Activated CD4-positive, alpha-beta memory T cell treated with anti-CD3 and anti-CD28 coated beads for 36 hours (primary cell): Measurements from ENCODE around the gene RAD51B. TPM values are rescaled to one million over a fixed set of nuclear protein-coding genes. Genes with fewer than 3 reads are reported as not detected.
A peak's percentile ranks its signal among the peaks of the same experiment; 100 is the strongest.

Experiments used
- CTCF ChIA-PET: fragments of 350-600 bp; sonication (Branson Sonifier 250); formaldehyde crosslinking; loops from one replicate; lab custom pipeline; 2021; ENCODE audit warnings: antibody characterized with exemption, inconsistent platforms; lab: Charles Lee
- POLR2A ChIA-PET: fragments of 350-600 bp; sonication (Branson Sonifier 250); formaldehyde crosslinking; loops from one replicate; lab custom pipeline; 2021; ENCODE audit warnings: antibody characterized with exemption; lab: Charles Lee
- DNase-seq: peaks from one replicate; pipeline ENCODE4 v3.0.0-alpha.2; 2020
- H3K27ac Mint-ChIP-seq: one replicate; pipeline ENCODE4 v1.8.0; 2021; ENCODE audit warnings: mixed read lengths
- H3K27me3 Mint-ChIP-seq: one replicate; pipeline ENCODE4 v1.8.0; 2021; ENCODE audit warnings: mixed read lengths
- H3K36me3 Mint-ChIP-seq: one replicate; pipeline ENCODE4 v1.8.0; 2021; ENCODE audit warnings: mixed read lengths
- H3K4me1 Mint-ChIP-seq: one replicate; pipeline ENCODE4 v1.8.0; 2021; ENCODE audit warnings: low read depth, mixed read lengths
- H3K4me3 Mint-ChIP-seq: one replicate; pipeline ENCODE4 v1.8.0; 2021; ENCODE audit warnings: mild to moderate bottlenecking, mixed read lengths
- H3K9me3 Mint-ChIP-seq: one replicate; pipeline ENCODE4 v1.8.0; 2021; ENCODE audit warnings: mixed read lengths
- intact Hi-C: fragments of 100-400 bp; cut with micrococcal nuclease; formaldehyde crosslinking; loops from one replicate; pipeline ENCODE4 v1.15.1; 2023
- total RNA-seq, 2 experiments: library from RNA; stranded (reverse); gene quantifications; one replicate each; pipeline ENCODE4 v1.2.3, GENCODE V29; 2021

The RAD51B gene
- total RNA-seq, 2 experiments from 2014 or later: 32.3 to 34.3 TPM

DNA sequence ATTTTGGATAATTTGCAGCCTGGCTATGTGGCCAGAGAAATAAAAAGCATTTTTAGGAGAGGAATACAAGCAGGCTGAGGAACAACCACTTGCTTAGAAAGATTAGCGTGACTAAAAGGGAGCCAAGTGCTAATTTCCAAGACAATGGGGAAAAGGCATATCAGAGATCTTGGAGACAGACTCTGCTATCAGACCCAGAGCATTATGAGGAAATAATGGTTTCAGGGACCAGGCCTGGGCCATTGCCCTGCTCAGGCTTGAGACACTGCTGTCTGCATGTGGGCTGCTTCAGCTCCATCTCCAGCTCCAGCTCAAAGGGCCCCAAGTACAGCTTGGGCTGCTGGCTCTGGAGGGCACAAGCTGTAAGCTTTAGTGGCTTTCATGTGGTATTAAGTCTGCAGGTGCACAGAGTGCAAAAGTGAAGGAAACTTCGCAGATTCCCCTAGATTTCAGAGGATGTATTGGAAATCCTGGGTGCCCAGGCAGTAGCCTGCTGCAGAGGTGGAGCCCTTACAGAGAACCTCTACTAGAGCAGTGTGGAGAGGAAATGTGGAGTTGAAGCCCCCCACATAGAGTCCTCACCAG lies 524.0 kb downstream of the RAD51B start:
- H3K4me1 Mint-ChIP-seq: peaks cover 12% of the 10 kb centered on the region
- intact Hi-C loops: no loop called here
- peaks cover 4% of the 10 kb centered on the region for H3K36me3 Mint-ChIP-seq
- POLR2A ChIA-PET: no interaction called here
- peaks cover 5% of the 10 kb centered on the region for H3K9me3 Mint-ChIP-seq
- no peaks in the 10 kb centered on the region for H3K27me3 Mint-ChIP-seq
- CTCF ChIA-PET: no interaction called here
- no peak overlapping the region for H3K4me3 Mint-ChIP-seq
- H3K27ac Mint-ChIP-seq: no peak overlapping the region
- DNase-seq: no peak

DNA sequence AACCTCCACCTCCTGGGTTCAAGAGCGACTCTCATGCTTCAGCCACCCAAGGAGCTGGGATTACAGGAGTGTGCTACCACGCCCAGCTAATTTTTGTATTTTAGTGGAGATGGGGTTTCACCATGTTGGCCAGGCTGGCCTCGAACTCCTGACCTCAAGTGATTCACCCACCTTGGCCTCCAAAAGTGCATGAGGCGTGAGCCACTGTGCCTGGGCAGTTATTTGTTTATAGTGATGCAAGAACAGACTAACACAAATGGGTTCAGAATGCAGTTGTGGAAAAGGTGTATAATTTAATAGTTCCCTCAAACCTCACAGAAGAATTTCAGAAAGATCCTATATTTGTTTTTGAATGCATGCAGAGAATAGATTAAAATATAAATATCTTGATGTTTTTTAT lies 526.2 kb downstream of the RAD51B start:
- peaks cover 5% of the 10 kb centered on the region for H3K9me3 Mint-ChIP-seq
- POLR2A ChIA-PET: no interaction called here
- H3K4me3 Mint-ChIP-seq: no peak overlapping the region
- peaks cover 12% of the 10 kb centered on the region for H3K4me1 Mint-ChIP-seq
- no peaks in the 10 kb centered on the region for H3K27me3 Mint-ChIP-seq
- no peak overlapping the region for H3K27ac Mint-ChIP-seq
- H3K36me3 Mint-ChIP-seq: peaks cover 4% of the 10 kb centered on the region
- CTCF ChIA-PET: no interaction called here
- intact Hi-C loops: no loop called here
- no peak for DNase-seq

- Mint-ChIP-seq H3K4me3 (no peak overlapping the region), H3K27me3 (no peaks in the 10 kb centered on the region), H3K36me3 (peaks cover 4% of the 10 kb centered on the region), H3K4me1 (peaks cover 7% of the 10 kb centered on the region), H3K27ac (no peak overlapping the region), H3K9me3 (peaks cover 5% of the 10 kb centered on the region)
- ChIA-PET POLR2A (no interaction called here), CTCF (no interaction called here)
- intact Hi-C loops: no loop called here
- DNase-seq: no peak
Observed at GRCh38 chr14:68346556-68347343, 527.2 kb downstream of the RAD51B start.

DNA sequence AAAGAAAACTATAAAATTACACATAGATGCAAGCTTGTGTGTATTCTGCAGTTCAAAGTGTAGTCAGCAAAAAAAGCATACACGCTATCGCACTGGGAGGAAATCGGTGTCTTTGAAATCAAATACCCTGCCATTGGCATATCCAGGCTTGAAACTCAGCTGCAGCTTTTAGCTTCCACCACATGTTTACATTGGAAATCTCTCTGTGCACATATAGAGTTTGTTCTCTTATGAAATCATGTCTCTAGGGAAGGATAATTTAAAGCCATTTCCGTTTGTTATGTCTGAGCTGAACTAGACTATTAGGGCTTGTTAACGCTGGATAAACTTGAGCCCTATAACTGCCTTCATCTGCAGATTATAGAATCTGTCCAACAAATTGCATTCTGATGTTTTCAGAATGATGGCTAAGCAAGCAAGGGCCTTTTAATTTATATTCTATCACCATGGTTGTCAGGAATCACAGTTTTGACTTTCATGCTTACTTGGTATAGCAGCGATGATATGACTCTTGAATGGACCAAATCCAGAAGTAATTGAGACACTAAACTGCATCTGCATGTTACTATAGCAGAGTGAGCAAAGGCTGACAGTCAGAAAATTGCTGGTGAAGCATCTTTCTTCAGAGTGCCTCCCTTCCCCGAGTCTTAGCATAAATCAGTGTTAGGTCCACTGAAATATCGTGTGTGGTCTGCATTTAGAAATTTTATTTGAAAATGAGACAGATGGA lies 530.5 kb downstream of the RAD51B start:
- Mint-ChIP-seq H3K36me3 (peaks cover 1% of the 10 kb centered on the region), H3K27me3 (no peaks in the 10 kb centered on the region), H3K4me3 (no peak overlapping the region), H3K4me1 (no peaks in the 10 kb centered on the region), H3K9me3 (peaks cover 3% of the 10 kb centered on the region), H3K27ac (no peak overlapping the region)
- no peak for DNase-seq
- CTCF ChIA-PET: no interaction called here
- POLR2A ChIA-PET: no interaction called here
- intact Hi-C loops: no loop called here

DNA sequence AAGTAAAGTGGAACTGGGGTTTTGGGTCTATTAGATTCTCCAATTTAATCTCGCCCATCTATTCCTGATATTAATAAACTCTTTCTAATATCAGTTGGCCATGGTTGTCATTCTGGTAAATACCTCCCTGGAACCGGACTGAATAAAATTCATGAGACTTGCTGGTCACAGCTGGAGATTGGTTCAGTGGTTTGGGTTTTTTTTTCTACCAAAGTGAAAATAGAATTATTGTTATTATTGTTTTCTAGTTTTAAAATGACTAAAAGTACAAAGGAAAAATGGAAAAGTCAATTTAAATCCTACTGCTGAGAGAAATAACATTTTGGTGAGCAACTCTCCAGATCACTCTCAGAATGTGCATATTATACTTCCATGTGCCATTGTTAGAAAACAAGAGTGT lies 535.8 kb downstream of the RAD51B start:
- H3K4me1 Mint-ChIP-seq: peaks cover 16% of the 10 kb centered on the region
- ChIA-PET POLR2A (no interaction called here), CTCF (no interaction called here)
- no peaks in the 10 kb centered on the region for H3K9me3 Mint-ChIP-seq
- H3K27ac Mint-ChIP-seq: no peak overlapping the region
- H3K4me3 Mint-ChIP-seq: no peak overlapping the region
- no peaks in the 10 kb centered on the region for H3K27me3 Mint-ChIP-seq
- intact Hi-C loops: no loop called here
- no peak for DNase-seq
- H3K36me3 Mint-ChIP-seq: no peaks in the 10 kb centered on the region

DNA sequence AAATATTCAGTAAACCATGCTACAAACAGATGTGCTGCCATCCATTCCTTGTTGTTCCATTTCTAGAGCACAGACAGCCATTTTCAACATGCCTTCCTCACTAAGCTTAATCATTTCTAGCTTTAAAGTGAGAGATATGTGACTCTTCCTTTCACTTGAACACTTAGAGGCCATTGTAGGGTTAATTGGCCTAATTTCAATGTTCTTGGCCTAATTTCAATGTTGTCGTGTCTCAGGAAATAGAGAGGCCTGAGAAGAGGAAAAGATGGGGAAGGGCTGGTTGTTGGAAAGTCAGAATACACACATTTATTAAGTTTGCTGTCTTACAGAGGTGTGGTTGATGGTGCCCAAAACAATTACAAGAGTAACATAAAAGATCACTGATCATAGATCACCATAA lies 538.2 kb downstream of the RAD51B start:
- POLR2A ChIA-PET: interaction anchor here (0.8 kb wide), 1 partner anchor 10 kb away, joined by 3 read pairs; no protein-coding TSS in a partner anchor
- H3K27me3 Mint-ChIP-seq: no peaks in the 10 kb centered on the region
- CTCF ChIA-PET: no interaction called here
- intact Hi-C loops: no loop called here
- no peaks in the 10 kb centered on the region for H3K36me3 Mint-ChIP-seq
- no peak overlapping the region for H3K27ac Mint-ChIP-seq
- no peak for DNase-seq
- H3K4me3 Mint-ChIP-seq: no peak overlapping the region
- peaks cover 18% of the 10 kb centered on the region for H3K4me1 Mint-ChIP-seq
- H3K9me3 Mint-ChIP-seq: no peaks in the 10 kb centered on the region

DNA sequence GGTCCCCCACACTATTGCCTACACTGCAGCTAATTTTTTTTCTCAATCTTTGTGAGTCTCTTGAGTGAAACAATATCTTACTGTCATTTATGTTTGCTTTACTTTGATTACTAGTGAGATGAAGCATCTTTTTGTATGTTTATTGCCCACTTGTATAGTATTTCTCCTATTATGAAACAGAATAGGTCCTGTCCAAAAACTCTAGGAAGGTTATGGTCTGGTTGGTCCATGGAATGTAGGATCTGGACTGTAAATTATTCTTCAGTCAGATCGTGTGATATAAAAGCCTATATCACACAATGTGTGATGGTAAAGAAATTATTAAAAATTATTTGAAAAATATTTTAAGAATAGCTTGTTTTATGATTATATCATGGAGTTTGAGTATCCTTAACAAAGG lies 538.9 kb downstream of the RAD51B start:
- H3K4me1 Mint-ChIP-seq: peaks cover 21% of the 10 kb centered on the region
- H3K9me3 Mint-ChIP-seq: no peaks in the 10 kb centered on the region
- CTCF ChIA-PET: no interaction called here
- no peak for DNase-seq
- intact Hi-C loops: no loop called here
- no peak overlapping the region for H3K4me3 Mint-ChIP-seq
- no peaks in the 10 kb centered on the region for H3K27me3 Mint-ChIP-seq
- POLR2A ChIA-PET: no interaction called here
- no peaks in the 10 kb centered on the region for H3K36me3 Mint-ChIP-seq
- no peak overlapping the region for H3K27ac Mint-ChIP-seq

GRCh38 chr14:68359022-68359836 lies 539.6 kb downstream of the RAD51B start:
- ChIA-PET CTCF (interaction anchor here (0.7 to 1.0 kb wide), 2 partner anchors 27 to 111 kb away, joined by 3 read pairs; no protein-coding TSS in a partner anchor), POLR2A (no interaction called here)
- H3K27me3 Mint-ChIP-seq: no peaks in the 10 kb centered on the region
- no peaks in the 10 kb centered on the region for H3K36me3 Mint-ChIP-seq
- no peaks in the 10 kb centered on the region for H3K9me3 Mint-ChIP-seq
- no peak for DNase-seq
- H3K4me3 Mint-ChIP-seq: no peak overlapping the region
- H3K4me1 Mint-ChIP-seq: peaks cover 21% of the 10 kb centered on the region
- intact Hi-C loops: no loop called here
- H3K27ac Mint-ChIP-seq: no peak overlapping the region

GRCh38 chr14:68359837-68360552 lies 540.4 kb downstream of the RAD51B start:
- no peak overlapping the region for H3K4me3 Mint-ChIP-seq
- intact Hi-C loops: no loop called here
- no peaks in the 10 kb centered on the region for H3K27me3 Mint-ChIP-seq
- ChIA-PET CTCF (interaction anchor here (0.5 to 1.0 kb wide), 2 partner anchors 97 to 112 kb away, joined by 3 read pairs; no protein-coding TSS in a partner anchor), POLR2A (no interaction called here)
- H3K4me1 Mint-ChIP-seq: peaks cover 21% of the 10 kb centered on the region
- H3K27ac Mint-ChIP-seq: no peak overlapping the region
- DNase-seq: peak; percentile 35
- H3K9me3 Mint-ChIP-seq: no peaks in the 10 kb centered on the region
- no peaks in the 10 kb centered on the region for H3K36me3 Mint-ChIP-seq

- Mint-ChIP-seq H3K9me3 (no peaks in the 10 kb centered on the region), H3K36me3 (no peaks in the 10 kb centered on the region), H3K27me3 (no peaks in the 10 kb centered on the region), H3K4me1 (peaks cover 23% of the 10 kb centered on the region), H3K4me3 (no peak overlapping the region), H3K27ac (no peak overlapping the region)
- intact Hi-C loops: no loop called here
- ChIA-PET POLR2A (no interaction called here), CTCF (no interaction called here)
- DNase-seq: no peak
Observed at GRCh38 chr14:68361231-68361630, 541.7 kb downstream of the RAD51B start.

- no peak for DNase-seq
- POLR2A ChIA-PET: interaction anchor here (0.7 kb wide), 1 partner anchor 120 kb away, joined by 4 read pairs; no protein-coding TSS in a partner anchor
- H3K4me1 Mint-ChIP-seq: peaks cover 23% of the 10 kb centered on the region
- no peaks in the 10 kb centered on the region for H3K36me3 Mint-ChIP-seq
- no peak overlapping the region for H3K4me3 Mint-ChIP-seq
- H3K27me3 Mint-ChIP-seq: no peaks in the 10 kb centered on the region
- H3K9me3 Mint-ChIP-seq: no peaks in the 10 kb centered on the region
- no peak overlapping the region for H3K27ac Mint-ChIP-seq
- intact Hi-C loops: no loop called here
- CTCF ChIA-PET: interaction anchor here (0.7 kb wide), 1 partner anchor 463 kb away, joined by 7 read pairs; no protein-coding TSS in a partner anchor
Observed at GRCh38 chr14:68362846-68363245, 543.3 kb downstream of the RAD51B start.
